MM.1S (cell line): ENCODE data around the gene WAC.

Experiments used
- DNase-seq: peaks from one replicate; pipeline ENCODE4 v3.0.0-alpha.2; 2015
- H2AFZ ChIP-seq: fragments of 300-600 bp; sonication (generic); 2 replicates; pipeline ENCODE4 v1.6.0; 2016; ENCODE audit warnings: antibody characterized with exemption, low read length
- H3F3A ChIP-seq: fragments of 300-600 bp; sonication (generic); 2 replicates; pipeline ENCODE4 v1.6.1; 2016; ENCODE audit warnings: mild to moderate bottlenecking, antibody characterized with exemption, low read length, moderate library complexity, mixed read lengths; ENCODE audit not compliant: insufficient read depth
- H3K27ac ChIP-seq: fragments of 300-600 bp; sonication (generic); 2 replicates; pipeline ENCODE4 v1.5.1; 2016; ENCODE audit warnings: mild to moderate bottlenecking, low read length
- H3K27me3 ChIP-seq: fragments of 300-600 bp; sonication (generic); replicated peaks from 2 replicates; pipeline ENCODE4 v1.6.0; 2016; ENCODE audit warnings: low read length; ENCODE audit not compliant: insufficient read depth
- H3K36me3 ChIP-seq: fragments of 300-600 bp; sonication (generic); replicated peaks from 2 replicates; pipeline ENCODE4 v1.6.1; 2016; ENCODE audit warnings: mild to moderate bottlenecking, low read length, mixed read lengths; ENCODE audit not compliant: insufficient read depth
- H3K4me1 ChIP-seq: fragments of 300-600 bp; sonication (generic); 2 replicates; pipeline ENCODE4 v1.6.1; 2016; ENCODE audit warnings: low read length, mixed read lengths
- H3K4me2 ChIP-seq: fragments of 300-600 bp; sonication (generic); 2 replicates; pipeline ENCODE4 v1.6.0; 2016; ENCODE audit warnings: low read depth, low read length
- H3K4me3 ChIP-seq: fragments of 300-600 bp; sonication (generic); 2 replicates; pipeline ENCODE4 v1.5.1; 2016; ENCODE audit warnings: low read length, mixed read lengths
- H3K79me2 ChIP-seq: fragments of 300-600 bp; sonication (generic); 2 replicates; pipeline ENCODE4 v1.6.1; 2016; ENCODE audit warnings: mixed run types, low read length, mixed read lengths
- H3K9ac ChIP-seq: fragments of 300-600 bp; sonication (generic); 2 replicates; pipeline ENCODE4 v1.6.1; 2016; ENCODE audit warnings: low read length, mixed read lengths
- H3K9me2 ChIP-seq: fragments of 300-600 bp; sonication (generic); replicated peaks from 2 replicates; pipeline ENCODE4 v1.6.1; 2016; ENCODE audit warnings: mild to moderate bottlenecking, low read length, mixed read lengths; ENCODE audit not compliant: insufficient read depth
- H3K9me3 ChIP-seq: fragments of 300-600 bp; sonication (generic); replicated peaks from 2 replicates; pipeline ENCODE4 v1.6.1; 2016; ENCODE audit warnings: mild to moderate bottlenecking, low read length, mixed read lengths; ENCODE audit not compliant: insufficient read depth
- H4K20me1 ChIP-seq: fragments of 300-600 bp; sonication (generic); 2 replicates; pipeline ENCODE4 v1.6.1; 2016; ENCODE audit warnings: mild to moderate bottlenecking, low read length, moderate library complexity, mixed read lengths; ENCODE audit not compliant: insufficient read depth
- EZH2 ChIP-seq: fragments of 300-600 bp; sonication (generic); optimal IDR thresholded peaks from 2 replicates; pipeline ENCODE3; 2017; ENCODE audit warnings: low read depth, mild to moderate bottlenecking, antibody characterized with exemption, low read length, mixed read lengths
- EZH2phosphoT487 ChIP-seq: fragments of 300-600 bp; sonication (generic); IDR thresholded peaks from 2 replicates; pipeline ENCODE4 v1.6.1; 2018; ENCODE audit warnings: antibody characterized with exemption, low read length
- TF ChIP-seq, protein P1 (sequence below): fragments of 300-600 bp; sonication (generic); IDR thresholded peaks from 2 replicates; pipeline ENCODE4 v1.5.1; 2016; ENCODE audit warnings: antibody characterized with exemption, low read length, mixed read lengths

Gene WAC

DNA sequence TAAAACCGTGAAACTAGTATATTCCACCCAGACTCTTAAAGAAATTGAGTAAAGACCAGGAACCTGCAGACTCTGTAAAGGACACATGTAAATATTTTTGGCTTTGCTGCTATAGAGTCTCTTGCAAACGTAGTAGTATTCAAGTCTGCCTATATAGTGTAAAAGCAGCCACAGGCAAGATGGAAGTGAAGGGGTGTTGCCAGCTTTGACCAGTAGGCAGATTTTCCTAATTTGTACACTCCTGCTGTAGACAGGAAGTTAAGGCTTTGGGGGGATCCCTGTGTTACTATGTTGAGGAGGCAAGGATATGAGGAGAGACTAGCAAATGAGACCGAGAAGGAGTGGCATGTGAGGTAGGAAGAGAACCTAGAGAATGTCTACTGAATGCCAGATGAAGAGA lies 27.7 kb downstream of the WAC start:
- Histone ChIP-seq H3K79me2 (peaks cover 100% of the 10 kb centered on the region), H3K4me3 (no peak overlapping the region), H4K20me1 (peaks cover 60% of the 10 kb centered on the region), H3F3A (no peaks in the 10 kb centered on the region), H3K9me3 (no peaks in the 10 kb centered on the region), H3K36me3 (peaks cover 14% of the 10 kb centered on the region; the same call in 1 of the 2 replicates), H3K9ac (no peak overlapping the region), H3K4me2 (no peak overlapping the region), H3K4me1 (no peaks in the 10 kb centered on the region), H3K9me2 (no peaks in the 10 kb centered on the region), H2AFZ (no peak overlapping the region), H3K27me3 (no peaks in the 10 kb centered on the region), H3K27ac (no peak overlapping the region)
- no peak for DNase-seq
- TF ChIP-seq EZH2phosphoT487 (no peak), EZH2 (no peak)
- TF ChIP-seq, protein P1, sequence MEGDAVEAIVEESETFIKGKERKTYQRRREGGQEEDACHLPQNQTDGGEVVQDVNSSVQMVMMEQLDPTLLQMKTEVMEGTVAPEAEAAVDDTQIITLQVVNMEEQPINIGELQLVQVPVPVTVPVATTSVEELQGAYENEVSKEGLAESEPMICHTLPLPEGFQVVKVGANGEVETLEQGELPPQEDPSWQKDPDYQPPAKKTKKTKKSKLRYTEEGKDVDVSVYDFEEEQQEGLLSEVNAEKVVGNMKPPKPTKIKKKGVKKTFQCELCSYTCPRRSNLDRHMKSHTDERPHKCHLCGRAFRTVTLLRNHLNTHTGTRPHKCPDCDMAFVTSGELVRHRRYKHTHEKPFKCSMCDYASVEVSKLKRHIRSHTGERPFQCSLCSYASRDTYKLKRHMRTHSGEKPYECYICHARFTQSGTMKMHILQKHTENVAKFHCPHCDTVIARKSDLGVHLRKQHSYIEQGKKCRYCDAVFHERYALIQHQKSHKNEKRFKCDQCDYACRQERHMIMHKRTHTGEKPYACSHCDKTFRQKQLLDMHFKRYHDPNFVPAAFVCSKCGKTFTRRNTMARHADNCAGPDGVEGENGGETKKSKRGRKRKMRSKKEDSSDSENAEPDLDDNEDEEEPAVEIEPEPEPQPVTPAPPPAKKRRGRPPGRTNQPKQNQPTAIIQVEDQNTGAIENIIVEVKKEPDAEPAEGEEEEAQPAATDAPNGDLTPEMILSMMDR = no peak

DNA sequence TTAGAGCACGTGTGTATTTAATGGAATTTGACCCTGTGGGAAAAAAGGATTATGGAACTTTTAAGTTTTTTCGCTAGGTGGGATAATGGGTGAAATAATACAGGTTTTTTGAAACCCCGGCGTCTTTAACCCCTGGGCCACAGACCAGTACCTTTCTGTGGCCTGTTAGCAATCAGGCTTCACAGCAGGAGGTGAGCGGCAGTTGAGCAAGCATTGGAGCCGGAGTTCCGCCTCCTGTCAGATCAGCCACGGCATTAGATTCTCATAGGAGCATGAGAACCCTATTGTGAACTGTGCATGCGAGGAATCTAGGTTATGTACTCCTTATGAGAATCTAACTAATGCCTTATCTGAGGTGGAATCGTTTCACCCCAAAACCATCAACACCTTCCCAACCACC lies 28.6 kb downstream of the WAC start:
- H2AFZ ChIP-seq = no peak overlapping the region
- DNase-seq = no peak
- peaks cover 14% of the 10 kb centered on the region; the same call in 1 of the 2 replicates for H3K36me3 ChIP-seq
- TF ChIP-seq EZH2 = no peak
- TF ChIP-seq, protein P1 = no peak
- TF ChIP-seq EZH2phosphoT487 = no peak
- H4K20me1 ChIP-seq = peaks cover 70% of the 10 kb centered on the region
- H3K4me1 ChIP-seq = no peaks in the 10 kb centered on the region
- no peaks in the 10 kb centered on the region for H3K27me3 ChIP-seq
- H3K4me3 ChIP-seq = no peak overlapping the region
- H3K79me2 ChIP-seq = peaks cover 100% of the 10 kb centered on the region
- no peaks in the 10 kb centered on the region for H3K9me2 ChIP-seq
- H3K9me3 ChIP-seq = no peaks in the 10 kb centered on the region
- no peak overlapping the region for H3K4me2 ChIP-seq
- H3K27ac ChIP-seq = no peak overlapping the region
- H3F3A ChIP-seq = no peaks in the 10 kb centered on the region
- no peak overlapping the region for H3K9ac ChIP-seq

DNA sequence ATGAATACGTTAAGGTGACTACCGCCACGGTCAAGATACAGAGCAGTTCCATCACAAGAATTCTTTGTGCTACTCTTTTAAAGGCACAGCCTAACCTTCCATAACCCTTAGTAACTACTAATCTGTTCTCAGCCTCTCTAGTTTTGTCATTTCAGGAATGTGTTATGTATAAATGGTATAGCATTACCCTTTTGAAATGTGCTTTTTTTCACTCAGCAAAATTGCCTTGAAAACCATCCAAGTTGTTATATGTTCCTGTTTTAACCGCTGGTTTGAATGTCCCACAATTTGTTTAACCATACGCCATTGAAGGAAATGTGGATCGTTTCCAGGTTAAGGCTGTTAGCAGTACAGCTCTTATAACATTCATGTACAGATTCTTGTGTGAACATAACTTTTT lies 32.0 kb downstream of the WAC start:
- peaks cover 100% of the 10 kb centered on the region for H3K79me2 ChIP-seq
- H2AFZ ChIP-seq = no peak overlapping the region
- no peaks in the 10 kb centered on the region for H3F3A ChIP-seq
- H3K9me2 ChIP-seq = no peaks in the 10 kb centered on the region
- H3K27me3 ChIP-seq = no peaks in the 10 kb centered on the region
- no peak overlapping the region for H3K27ac ChIP-seq
- no peak overlapping the region for H3K4me3 ChIP-seq
- no peak overlapping the region for H3K9ac ChIP-seq
- peaks cover 73% of the 10 kb centered on the region for H4K20me1 ChIP-seq
- no peak overlapping the region for H3K4me2 ChIP-seq
- no peak for DNase-seq
- no peaks in the 10 kb centered on the region for H3K9me3 ChIP-seq
- TF ChIP-seq, protein P1 = no peak
- TF ChIP-seq EZH2 = no peak
- no peak for TF ChIP-seq EZH2phosphoT487
- no peaks in the 10 kb centered on the region for H3K4me1 ChIP-seq
- peaks cover 6% of the 10 kb centered on the region; the same call in 1 of the 2 replicates for H3K36me3 ChIP-seq
